GM13976 (cell line): ENCODE data around the gene ZNRF1.

ENCODE experiments used
- DNase-seq: peaks from one replicate; pipeline ENCODE4 v3.0.0; 2012; ENCODE audit warnings: low spot score
- in situ Hi-C: fragments of 300-500 bp; cut with MboI; formaldehyde crosslinking; loops from one replicate; pipeline ENCODE4 v1.12.0; 2022; ENCODE audit warnings: low sequenced_read_pairs, mixed read lengths, inconsistent platforms; ENCODE audit not compliant: unreplicated experiment
- TF ChIP-seq, protein P1 (sequence below): IDR thresholded peaks from 2 replicates; pipeline ENCODE4 v1.5.1; 2012; ENCODE audit warnings: borderline replicate concordance, mild to moderate bottlenecking; ENCODE audit not compliant: insufficient read depth; ENCODE audit errors: extremely low read depth, missing control alignments, control extremely low read depth

The ZNRF1 gene

DNA sequence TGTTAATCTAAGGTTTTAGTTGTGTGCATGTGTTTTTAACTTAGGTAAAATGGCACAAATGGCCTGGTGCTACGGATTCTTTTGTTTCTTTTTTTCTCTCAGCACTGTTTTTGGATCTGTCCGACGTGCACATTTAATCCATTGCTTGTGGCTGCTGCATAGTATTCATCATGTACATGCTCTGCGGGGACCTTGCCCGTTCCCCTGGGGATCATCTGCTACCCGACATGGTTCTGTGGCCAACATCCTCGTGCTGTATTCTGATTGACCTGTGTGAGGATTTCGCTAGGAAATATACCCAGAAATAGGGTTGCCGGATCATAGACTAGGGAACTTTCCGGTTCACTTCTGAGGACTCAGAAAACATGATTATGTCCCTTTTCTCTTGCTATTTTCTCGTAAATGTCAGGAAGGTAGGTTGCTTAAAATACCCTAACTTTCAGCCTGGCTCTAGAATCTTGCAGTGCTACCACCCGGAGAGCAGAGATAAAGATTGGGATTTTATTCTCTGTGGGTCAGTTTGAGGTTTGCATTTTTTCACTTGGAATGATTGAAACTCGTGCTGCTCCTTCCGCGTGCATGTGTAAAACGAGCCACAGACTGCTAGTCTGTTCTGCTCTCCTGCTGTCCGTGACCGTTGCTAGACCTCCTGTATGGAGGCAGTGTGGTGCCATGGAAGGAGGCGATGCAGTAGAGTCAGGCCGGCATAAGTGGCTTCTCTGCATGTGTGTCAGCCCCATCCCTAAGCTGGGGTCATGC, 74.9 kb downstream of the ZNRF1 start:
- in situ Hi-C loops: no loop called here
- TF ChIP-seq, protein P1, sequence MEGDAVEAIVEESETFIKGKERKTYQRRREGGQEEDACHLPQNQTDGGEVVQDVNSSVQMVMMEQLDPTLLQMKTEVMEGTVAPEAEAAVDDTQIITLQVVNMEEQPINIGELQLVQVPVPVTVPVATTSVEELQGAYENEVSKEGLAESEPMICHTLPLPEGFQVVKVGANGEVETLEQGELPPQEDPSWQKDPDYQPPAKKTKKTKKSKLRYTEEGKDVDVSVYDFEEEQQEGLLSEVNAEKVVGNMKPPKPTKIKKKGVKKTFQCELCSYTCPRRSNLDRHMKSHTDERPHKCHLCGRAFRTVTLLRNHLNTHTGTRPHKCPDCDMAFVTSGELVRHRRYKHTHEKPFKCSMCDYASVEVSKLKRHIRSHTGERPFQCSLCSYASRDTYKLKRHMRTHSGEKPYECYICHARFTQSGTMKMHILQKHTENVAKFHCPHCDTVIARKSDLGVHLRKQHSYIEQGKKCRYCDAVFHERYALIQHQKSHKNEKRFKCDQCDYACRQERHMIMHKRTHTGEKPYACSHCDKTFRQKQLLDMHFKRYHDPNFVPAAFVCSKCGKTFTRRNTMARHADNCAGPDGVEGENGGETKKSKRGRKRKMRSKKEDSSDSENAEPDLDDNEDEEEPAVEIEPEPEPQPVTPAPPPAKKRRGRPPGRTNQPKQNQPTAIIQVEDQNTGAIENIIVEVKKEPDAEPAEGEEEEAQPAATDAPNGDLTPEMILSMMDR: no peak
- DNase-seq: no peak

DNA sequence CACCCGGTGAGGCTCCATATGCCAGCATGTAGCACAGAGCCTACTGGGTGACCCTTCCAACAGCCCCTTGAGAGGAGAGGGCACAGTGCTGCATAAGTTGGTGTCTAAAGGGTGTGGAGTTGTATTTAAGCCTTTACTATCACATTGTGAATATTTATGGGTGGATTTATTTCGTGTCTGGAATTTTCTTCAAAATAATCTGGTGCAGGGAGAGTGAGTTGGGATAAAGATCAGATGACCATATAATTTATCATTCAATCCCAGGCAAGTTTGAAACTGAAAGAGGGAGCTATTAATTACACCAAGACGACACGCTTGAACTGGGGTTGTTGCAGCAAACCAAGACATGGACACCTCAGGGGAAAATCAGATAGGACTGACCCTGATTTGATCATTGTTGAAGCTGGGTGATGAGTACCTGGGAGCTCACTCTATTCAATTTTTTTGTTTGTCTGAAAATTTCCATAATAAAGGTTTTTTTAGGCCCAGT, 75.5 kb downstream of the ZNRF1 start:
- no peak for DNase-seq
- in situ Hi-C loops: no loop called here
- TF ChIP-seq, protein P1: no peak

DNA sequence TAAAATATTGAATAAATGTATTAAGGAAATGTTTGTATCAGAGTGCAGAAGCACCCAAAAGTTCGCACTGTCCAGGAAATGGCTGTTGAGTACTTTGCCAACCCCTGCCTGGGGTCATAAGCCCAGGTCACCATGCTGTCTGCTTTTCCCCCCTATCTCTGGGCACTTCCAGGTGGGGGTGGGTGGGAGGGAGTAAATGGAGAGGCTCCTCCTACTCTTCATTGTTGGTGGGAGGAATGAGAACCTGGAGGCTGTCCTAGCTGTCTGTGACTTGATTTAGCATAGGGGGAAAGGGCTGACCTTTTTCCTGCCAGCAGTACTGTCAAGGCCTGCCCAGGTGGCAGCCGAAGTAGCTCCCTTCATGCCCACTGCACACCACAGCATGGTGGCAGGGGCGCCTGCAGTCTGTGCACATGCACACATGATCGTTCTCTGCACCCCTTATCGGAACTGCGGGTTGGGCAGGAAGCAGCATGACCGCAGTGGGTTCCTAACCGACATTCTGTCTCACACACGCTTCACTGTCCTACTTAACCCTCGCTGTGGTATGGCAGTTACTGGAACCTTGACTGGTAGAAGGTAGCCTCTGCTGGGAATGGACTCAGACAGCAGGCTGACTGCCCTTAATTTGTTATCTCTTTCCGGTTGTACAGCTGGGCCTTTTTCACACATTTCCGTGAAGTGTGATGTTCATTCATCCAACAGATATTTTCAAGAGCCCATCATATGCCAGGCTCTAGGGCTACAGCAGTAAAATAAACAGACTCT, 76.3 kb downstream of the ZNRF1 start:
- DNase-seq: peak; percentile 67
- TF ChIP-seq, protein P1: no peak
- in situ Hi-C loops: no loop called here

DNA sequence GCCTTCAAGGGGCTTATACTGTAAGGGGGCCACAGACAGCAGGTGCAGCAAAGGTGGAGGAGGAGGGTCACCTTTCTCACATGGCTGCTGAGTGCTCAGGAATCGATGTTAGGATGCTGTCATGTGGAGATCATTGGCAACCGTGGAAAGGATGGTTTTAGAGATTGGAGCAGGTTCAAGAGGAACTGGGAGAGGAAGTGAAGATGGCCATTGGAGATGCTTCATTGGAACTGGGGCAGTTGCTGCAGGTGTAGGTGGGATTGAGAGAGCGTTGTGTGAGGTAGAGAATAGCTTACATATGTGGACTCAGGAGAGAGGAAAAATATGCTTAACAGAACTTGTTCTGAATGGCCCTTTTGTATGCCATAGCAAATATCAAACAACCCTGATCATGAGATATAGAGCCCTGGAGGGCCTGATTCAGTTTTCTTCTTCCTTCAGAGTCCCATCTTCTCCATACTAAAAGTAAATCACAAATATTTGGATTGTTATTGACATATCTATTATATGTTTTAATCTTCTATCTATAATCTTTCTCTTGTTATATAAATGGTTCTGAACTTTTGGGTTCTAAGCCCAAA, 77.0 kb downstream of the ZNRF1 start:
- DNase-seq: no peak
- in situ Hi-C loops: no loop called here

DNA sequence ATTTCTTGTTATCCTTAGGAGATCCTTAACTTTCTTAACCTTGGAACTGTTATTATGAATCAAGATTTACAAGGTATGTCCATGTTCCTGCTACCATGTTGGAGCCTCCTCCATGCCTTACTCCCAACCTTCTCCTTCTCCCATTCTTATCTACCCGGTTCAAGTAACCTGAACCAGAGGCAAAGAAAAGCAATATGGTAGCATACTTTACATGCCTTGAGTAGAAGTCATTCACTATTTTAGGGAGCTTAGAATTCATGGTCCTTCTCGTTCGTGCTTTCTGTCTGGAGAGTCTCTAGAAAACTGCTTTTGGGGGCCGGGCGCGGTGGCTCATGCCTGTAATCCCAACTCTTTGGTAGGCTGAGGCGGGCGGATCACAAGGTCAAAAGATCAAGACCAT, 80.1 kb downstream of the ZNRF1 start:
- TF ChIP-seq, protein P1: no peak
- in situ Hi-C loops: no loop called here
- no peak for DNase-seq

More for the DNA sequence above, 77.0 kb downstream of the ZNRF1 start:
- TF ChIP-seq, protein P1: no peak

DNA sequence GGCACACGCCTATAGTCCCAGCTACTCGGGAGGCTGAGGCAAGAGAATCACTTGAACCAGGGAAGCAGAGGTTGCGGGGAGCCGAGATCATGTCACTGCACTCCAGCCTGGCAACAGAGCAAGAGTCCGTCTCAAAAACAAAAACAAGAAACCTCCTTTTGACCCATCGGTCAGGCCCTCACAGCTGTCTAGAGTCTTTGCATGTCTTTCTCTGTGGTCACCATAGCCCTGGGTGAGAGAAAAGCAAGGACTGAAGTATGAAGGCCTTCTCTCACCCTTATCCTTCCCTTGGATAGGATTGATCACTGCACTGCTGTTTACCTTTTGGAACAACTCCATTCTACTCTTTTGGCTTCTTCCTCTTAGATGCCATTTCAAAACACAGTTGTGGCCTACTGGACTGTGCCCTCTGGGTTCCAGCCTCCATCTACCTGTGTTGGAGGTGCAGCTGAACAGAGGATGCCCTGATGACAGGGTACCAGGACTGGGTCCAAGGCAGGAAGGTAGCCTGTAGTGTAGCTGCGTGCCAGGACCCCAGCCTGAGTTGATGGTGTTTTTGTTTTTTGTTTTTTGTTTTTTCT, 80.6 kb downstream of the ZNRF1 start:
- TF ChIP-seq, protein P1: no peak
- DNase-seq: no peak
- in situ Hi-C loops: no loop called here
